Mammary epithelial cell (primary cell): ENCODE results near the gene RNF111.

ENCODE experiments used
- EZH2 ChIP-seq: IDR thresholded peaks from 2 replicates; pipeline ENCODE4 v1.6.1; 2012; ENCODE audit warnings: low read length, inconsistent platforms, borderline replicate concordance
- TF ChIP-seq, protein P1 (sequence below), 2 donors: IDR thresholded peaks in 1 of 2; conservative IDR thresholded peaks in 1 of 2; 2 replicates each; pipeline ENCODE4 v1.5.1; 2011 to 2012; ENCODE audit warnings: inconsistent platforms in 2 of 2, low read length in 2 of 2, mild to moderate bottlenecking in 2 of 2, control low read depth in 1 of 2, low read depth in 1 of 2; ENCODE audit not compliant: insufficient read depth in 1 of 2; ENCODE audit errors: extremely low read depth in 1 of 2

DNA sequence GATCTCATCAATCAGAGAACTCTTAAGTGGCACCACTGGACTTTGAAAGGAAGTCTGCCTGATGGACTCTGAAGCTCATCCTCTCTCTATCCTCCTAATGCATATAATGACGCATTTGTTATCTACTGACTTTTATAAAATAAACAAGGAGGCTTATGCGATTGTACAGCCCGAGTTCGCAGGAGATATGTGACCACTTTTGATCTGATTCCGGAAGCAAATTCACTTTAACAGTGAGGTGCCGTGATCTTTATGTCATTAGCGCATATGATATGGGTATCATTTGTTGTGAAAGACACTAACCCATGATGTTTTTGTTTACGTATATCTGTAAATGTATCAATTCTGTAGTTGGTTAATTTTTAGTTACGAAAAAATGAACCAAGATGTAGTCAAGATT lies 427 bp upstream of the RNF111 start:
- TF ChIP-seq, protein P1, sequence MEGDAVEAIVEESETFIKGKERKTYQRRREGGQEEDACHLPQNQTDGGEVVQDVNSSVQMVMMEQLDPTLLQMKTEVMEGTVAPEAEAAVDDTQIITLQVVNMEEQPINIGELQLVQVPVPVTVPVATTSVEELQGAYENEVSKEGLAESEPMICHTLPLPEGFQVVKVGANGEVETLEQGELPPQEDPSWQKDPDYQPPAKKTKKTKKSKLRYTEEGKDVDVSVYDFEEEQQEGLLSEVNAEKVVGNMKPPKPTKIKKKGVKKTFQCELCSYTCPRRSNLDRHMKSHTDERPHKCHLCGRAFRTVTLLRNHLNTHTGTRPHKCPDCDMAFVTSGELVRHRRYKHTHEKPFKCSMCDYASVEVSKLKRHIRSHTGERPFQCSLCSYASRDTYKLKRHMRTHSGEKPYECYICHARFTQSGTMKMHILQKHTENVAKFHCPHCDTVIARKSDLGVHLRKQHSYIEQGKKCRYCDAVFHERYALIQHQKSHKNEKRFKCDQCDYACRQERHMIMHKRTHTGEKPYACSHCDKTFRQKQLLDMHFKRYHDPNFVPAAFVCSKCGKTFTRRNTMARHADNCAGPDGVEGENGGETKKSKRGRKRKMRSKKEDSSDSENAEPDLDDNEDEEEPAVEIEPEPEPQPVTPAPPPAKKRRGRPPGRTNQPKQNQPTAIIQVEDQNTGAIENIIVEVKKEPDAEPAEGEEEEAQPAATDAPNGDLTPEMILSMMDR (conservative IDR thresholded peaks at IDR 0.05 in 1 of 2, IDR thresholded peaks at IDR 0.05 in 1 of 2; ENCODE audit: extremely low read depth in 1 of 2, insufficient read depth in 1 of 2, low read depth in 1 of 2, low read length in 2 of 2) = no peak
- TF ChIP-seq EZH2 = no peak
